Panc1 (cell line): ENCODE results near the gene GPR160. TPM values are rescaled to one million over a fixed set of nuclear protein-coding genes. Genes with fewer than 3 reads are reported as not detected.
"Not testable (repeated sequence)": the region's sequence is repeated elsewhere in the genome, so short reads cannot be mapped to it uniquely, and the experiment has no call there.

Experiments
- ATAC-seq: fragments of 200-7000 bp; cut with Tn5 transposase; 2 replicates; pipeline ENCODE4 v1.9.1; 2020; ENCODE audit warnings: mild to moderate bottlenecking, moderate library complexity
- BruUV-seq: library from RNA; stranded (reverse); fragments of 400-500 nt; replicated peaks from 2 replicates; lab custom pipeline; 2021; lab: Mats Ljungman, UMichigan
- CTCF ChIA-PET: fragments of 300-600 bp; sonication (Branson Sonifier 250); formaldehyde crosslinking; loops from one replicate; lab custom pipeline; 2022; ENCODE audit warnings: antibody characterized with exemption; lab: Charles Lee
- POLR2A ChIA-PET: fragments of 300-600 bp; sonication (Branson Sonifier 250); formaldehyde crosslinking; loops from one replicate; lab custom pipeline; 2022; ENCODE audit warnings: antibody characterized with exemption; lab: Charles Lee
- DNase-seq: peaks from one replicate; pipeline ENCODE4 v3.0.0-alpha.2; 2010; ENCODE audit warnings: low read depth, low spot score
- H3K27ac ChIP-seq: 2 replicates; pipeline ENCODE4 v1.5.1; 2011; ENCODE audit warnings: mild to moderate bottlenecking, low read length, inconsistent platforms
- H3K27me3 ChIP-seq: fragments of 200-500 bp; sonication (Bioruptor generic); 2 replicates; pipeline ENCODE4 v1.6.0; 2014; ENCODE audit warnings: low read length, inconsistent platforms; ENCODE audit not compliant: control insufficient read depth, insufficient read depth
- H3K36me3 ChIP-seq: fragments of 200-500 bp; sonication (Bioruptor generic); 2 replicates; pipeline ENCODE4 v1.5.1; 2014; ENCODE audit warnings: inconsistent platforms, mild to moderate bottlenecking, low read length, moderate library complexity; ENCODE audit not compliant: control insufficient read depth, insufficient read depth
- H3K4me1 ChIP-seq: 2 replicates; pipeline ENCODE4 v1.5.1; 2011; ENCODE audit warnings: inconsistent platforms, mild to moderate bottlenecking, low read length, moderate library complexity; ENCODE audit not compliant: control insufficient read depth, insufficient read depth
- H3K4me3 ChIP-seq, 2 experiments: 2 replicates each; pipeline ENCODE4 v1.5.1; 2011 to 2012; ENCODE audit warnings: low read depth in 2 of 2, low read length in 2 of 2, mild to moderate bottlenecking in 2 of 2, inconsistent platforms in 1 of 2, moderate library complexity in 1 of 2
- H3K9me3 ChIP-seq: fragments of 200-500 bp; sonication (Bioruptor generic); 2 replicates; pipeline ENCODE4 v1.5.1; 2014; ENCODE audit warnings: low read depth, mild to moderate bottlenecking, inconsistent platforms, low read length, moderate library complexity; ENCODE audit not compliant: control insufficient read depth, insufficient read depth
- POLR2AphosphoS5 ChIP-seq: IDR thresholded peaks from 2 replicates; pipeline ENCODE4 v1.6.1; 2012; ENCODE audit warnings: mild to moderate bottlenecking, low read depth, low read length, moderate library complexity
- SIN3A ChIP-seq: IDR thresholded peaks from 2 replicates; pipeline ENCODE4 v1.6.1; 2012; ENCODE audit warnings: low read depth, mild to moderate bottlenecking, low read length, moderate library complexity, borderline replicate concordance; ENCODE audit not compliant: insufficient read depth
- TCF7L2 ChIP-seq: IDR thresholded peaks from 2 replicates; pipeline ENCODE4 v1.6.1; 2011; ENCODE audit warnings: mild to moderate bottlenecking, low read depth, low read length, inconsistent platforms
- in situ Hi-C: cut with HindIII; loops from 2 replicates; pipeline ENCODE4 v1.10.0; 2016; ENCODE audit warnings: low sequenced_read_pairs, low pct_unique_long_range_greater_than_20kb
- intact Hi-C: fragments of 100-400 bp; cut with micrococcal nuclease; formaldehyde crosslinking; loops from one replicate; pipeline ENCODE4 v1.10.0; 2022; ENCODE audit not compliant: unreplicated experiment
- total RNA-seq: library from RNA; stranded (reverse); gene quantifications from one replicate; pipeline ENCODE4 v1.2.1, GENCODE V29; 2021; ENCODE audit not compliant: unreplicated experiment
- TF ChIP-seq, protein P1 (sequence below): fragments of 450-650 bp; IDR thresholded peaks from 2 replicates; pipeline ENCODE4 v1.5.1; 2017; ENCODE audit warnings: mild to moderate bottlenecking
- TF ChIP-seq, protein P2 (sequence below), 2 experiments: IDR thresholded peaks; 2 replicates each; pipeline ENCODE4 v1.6.1; 2011 to 2012; ENCODE audit warnings: low read depth in 2 of 2, control low read depth in 1 of 2, low read length in 1 of 2, mild to moderate bottlenecking in 1 of 2, moderate library complexity in 1 of 2; ENCODE audit not compliant: insufficient read depth in 1 of 2

Gene GPR160
- total RNA-seq, 1 experiment from 2014 or later, result 0.18 TPM

DNA sequence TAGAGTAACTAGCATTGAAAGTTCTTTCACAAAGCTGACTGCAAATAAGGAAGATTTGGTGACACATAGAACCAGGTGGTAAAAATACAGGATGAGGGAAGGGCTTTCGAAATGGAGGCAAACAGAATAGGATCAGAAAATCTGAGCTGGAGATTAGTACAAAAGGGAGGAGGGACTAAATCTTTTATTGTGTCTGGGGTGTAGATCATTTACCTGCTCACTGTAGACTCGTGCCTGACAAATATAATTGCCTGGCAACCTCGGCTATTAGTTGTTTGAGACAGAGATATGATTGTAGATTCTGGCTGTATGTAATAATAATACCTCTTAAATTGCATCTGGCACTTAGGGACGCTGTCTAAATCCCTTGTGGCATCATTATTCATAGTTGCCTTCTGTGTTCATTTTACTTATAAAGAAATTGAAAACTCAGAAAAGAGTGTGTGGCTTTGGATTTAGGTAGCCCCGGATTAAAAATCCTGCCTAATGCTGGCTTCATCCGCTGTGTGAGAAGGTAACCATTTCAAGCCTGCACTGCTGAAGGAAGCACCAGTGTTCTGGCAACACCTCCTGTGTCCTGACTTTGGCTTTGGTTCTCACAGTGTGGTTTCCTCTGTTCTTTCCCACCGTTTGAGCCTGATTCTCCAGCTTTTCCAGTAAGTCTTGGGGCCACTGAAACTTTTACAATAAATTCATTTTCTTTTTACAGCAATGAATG, 25.0 kb upstream of the GPR160 start:
- Histone ChIP-seq H3K27ac (no peak overlapping the region), H3K36me3 (no peaks in the 10 kb centered on the region), H3K4me1 (no peaks in the 10 kb centered on the region), H3K9me3 (no peaks in the 10 kb centered on the region), H3K27me3 (peaks cover 5% of the 10 kb centered on the region; the same call in 1 of the 2 replicates), H3K4me3 (no peak overlapping the region)
- TF ChIP-seq TCF7L2 (no peak), SIN3A (no peak), POLR2AphosphoS5 (no peak)
- TF ChIP-seq, protein P1, sequence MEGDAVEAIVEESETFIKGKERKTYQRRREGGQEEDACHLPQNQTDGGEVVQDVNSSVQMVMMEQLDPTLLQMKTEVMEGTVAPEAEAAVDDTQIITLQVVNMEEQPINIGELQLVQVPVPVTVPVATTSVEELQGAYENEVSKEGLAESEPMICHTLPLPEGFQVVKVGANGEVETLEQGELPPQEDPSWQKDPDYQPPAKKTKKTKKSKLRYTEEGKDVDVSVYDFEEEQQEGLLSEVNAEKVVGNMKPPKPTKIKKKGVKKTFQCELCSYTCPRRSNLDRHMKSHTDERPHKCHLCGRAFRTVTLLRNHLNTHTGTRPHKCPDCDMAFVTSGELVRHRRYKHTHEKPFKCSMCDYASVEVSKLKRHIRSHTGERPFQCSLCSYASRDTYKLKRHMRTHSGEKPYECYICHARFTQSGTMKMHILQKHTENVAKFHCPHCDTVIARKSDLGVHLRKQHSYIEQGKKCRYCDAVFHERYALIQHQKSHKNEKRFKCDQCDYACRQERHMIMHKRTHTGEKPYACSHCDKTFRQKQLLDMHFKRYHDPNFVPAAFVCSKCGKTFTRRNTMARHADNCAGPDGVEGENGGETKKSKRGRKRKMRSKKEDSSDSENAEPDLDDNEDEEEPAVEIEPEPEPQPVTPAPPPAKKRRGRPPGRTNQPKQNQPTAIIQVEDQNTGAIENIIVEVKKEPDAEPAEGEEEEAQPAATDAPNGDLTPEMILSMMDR, result no peak
- TF ChIP-seq, protein P2, sequence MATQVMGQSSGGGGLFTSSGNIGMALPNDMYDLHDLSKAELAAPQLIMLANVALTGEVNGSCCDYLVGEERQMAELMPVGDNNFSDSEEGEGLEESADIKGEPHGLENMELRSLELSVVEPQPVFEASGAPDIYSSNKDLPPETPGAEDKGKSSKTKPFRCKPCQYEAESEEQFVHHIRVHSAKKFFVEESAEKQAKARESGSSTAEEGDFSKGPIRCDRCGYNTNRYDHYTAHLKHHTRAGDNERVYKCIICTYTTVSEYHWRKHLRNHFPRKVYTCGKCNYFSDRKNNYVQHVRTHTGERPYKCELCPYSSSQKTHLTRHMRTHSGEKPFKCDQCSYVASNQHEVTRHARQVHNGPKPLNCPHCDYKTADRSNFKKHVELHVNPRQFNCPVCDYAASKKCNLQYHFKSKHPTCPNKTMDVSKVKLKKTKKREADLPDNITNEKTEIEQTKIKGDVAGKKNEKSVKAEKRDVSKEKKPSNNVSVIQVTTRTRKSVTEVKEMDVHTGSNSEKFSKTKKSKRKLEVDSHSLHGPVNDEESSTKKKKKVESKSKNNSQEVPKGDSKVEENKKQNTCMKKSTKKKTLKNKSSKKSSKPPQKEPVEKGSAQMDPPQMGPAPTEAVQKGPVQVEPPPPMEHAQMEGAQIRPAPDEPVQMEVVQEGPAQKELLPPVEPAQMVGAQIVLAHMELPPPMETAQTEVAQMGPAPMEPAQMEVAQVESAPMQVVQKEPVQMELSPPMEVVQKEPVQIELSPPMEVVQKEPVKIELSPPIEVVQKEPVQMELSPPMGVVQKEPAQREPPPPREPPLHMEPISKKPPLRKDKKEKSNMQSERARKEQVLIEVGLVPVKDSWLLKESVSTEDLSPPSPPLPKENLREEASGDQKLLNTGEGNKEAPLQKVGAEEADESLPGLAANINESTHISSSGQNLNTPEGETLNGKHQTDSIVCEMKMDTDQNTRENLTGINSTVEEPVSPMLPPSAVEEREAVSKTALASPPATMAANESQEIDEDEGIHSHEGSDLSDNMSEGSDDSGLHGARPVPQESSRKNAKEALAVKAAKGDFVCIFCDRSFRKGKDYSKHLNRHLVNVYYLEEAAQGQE (IDR thresholded peaks at IDR 0.05; ENCODE audit: insufficient read depth in 1 of 2, low read depth in 2 of 2, low read length in 1 of 2), result no peak
- no peak for DNase-seq
- CTCF ChIA-PET, result interaction anchor here (0.6 kb wide), 1 partner anchor 151 kb away, joined by 5 read pairs; no protein-coding TSS in a partner anchor
- POLR2A ChIA-PET, result interaction anchor here (0.7 kb wide), 1 partner anchor 26 kb away, joined by 3 read pairs; no protein-coding TSS in a partner anchor
- intact Hi-C loops, result no loop called here
- BruUV-seq, result no TSS peak
- ATAC-seq, result no peak
- in situ Hi-C loops, result no loop called here

DNA sequence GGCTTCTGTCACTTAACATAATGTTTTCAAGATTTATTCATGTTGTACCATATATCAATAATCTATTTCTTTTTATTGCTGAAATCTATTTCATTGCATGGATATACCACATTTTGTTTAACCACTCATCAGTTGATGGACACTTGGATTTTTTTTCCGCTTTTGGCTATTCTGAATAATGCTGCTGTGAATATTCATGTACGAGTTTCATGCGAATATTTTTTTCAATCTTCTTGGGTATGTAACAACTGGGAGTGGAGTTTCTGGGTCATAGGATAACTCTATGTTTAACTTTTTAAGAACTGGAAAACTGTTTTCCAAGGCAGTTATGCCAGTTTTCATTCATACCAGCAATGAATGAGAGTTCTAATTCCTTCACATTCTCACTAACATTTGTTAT, 21.7 kb upstream of the GPR160 start:
- Histone ChIP-seq H3K27ac (no peak overlapping the region), H3K36me3 (no peaks in the 10 kb centered on the region), H3K4me3 (no peak overlapping the region), H3K9me3 (no peaks in the 10 kb centered on the region), H3K4me1 (no peaks in the 10 kb centered on the region), H3K27me3 (peaks cover 10% of the 10 kb centered on the region; the same call in 1 of the 2 replicates)
- CTCF ChIA-PET, result no interaction called here
- intact Hi-C loops, result no loop called here
- DNase-seq (no peak), ATAC-seq (no peak)
- POLR2A ChIA-PET, result interaction anchor here (0.6 kb wide), 1 partner anchor 184 kb away, joined by 6 read pairs; no protein-coding TSS in a partner anchor
- BruUV-seq, result no TSS peak
- TF ChIP-seq, protein P2 (IDR thresholded peaks at IDR 0.05; ENCODE audit: insufficient read depth in 1 of 2, low read depth in 2 of 2, low read length in 1 of 2), result no peak
- TF ChIP-seq, protein P1, result no peak
- TF ChIP-seq TCF7L2 (no peak), SIN3A (no peak), POLR2AphosphoS5 (no peak)
- in situ Hi-C loops, result no loop called here

DNA sequence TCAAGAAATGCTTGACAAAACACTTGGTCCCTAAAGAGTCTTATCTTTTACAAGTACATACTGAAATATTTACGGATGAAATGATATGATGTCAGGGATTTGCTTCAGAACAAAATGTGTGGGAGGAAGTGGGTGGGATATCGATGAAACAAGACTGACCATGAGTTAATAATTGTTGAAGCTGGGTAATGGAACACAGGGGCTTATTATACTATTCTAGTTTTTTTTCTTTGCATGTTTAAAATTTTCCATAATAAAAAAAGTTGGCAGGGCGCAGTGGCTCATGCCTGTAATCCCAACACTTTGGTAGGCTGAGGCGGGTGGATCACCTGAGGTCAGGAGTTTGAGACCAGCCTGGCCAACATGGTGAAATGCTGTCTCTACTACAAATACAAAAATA, 18.5 kb upstream of the GPR160 start:
- CTCF ChIA-PET, H3K4me3 ChIP-seq, H3K36me3 ChIP-seq, H3K27ac ChIP-seq, H3K4me1 ChIP-seq, DNase-seq, H3K9me3 ChIP-seq, in situ Hi-C loops, BruUV-seq, intact Hi-C loops, ATAC-seq: not testable (repeated sequence)
- H3K27me3 ChIP-seq, result peaks cover 21% of the 10 kb centered on the region
- POLR2A ChIA-PET, result interaction anchor here (0.6 kb wide), 1 partner anchor 256 kb away, joined by 6 read pairs; no protein-coding TSS in a partner anchor
